OCI-LY7 (cell line): ENCODE measurements around the gene IQGAP2. TPM values are rescaled to one million over a fixed set of nuclear protein-coding genes. Genes with fewer than 3 reads are reported as not detected.

Experiments
- BruUV-seq: library from RNA; stranded (reverse); fragments of 400-500 nt; replicated peaks from 2 replicates; lab custom pipeline; 2021; lab: Mats Ljungman, UMichigan
- CTCF ChIA-PET: fragments of 300-600 bp; sonication (Branson Sonifier 250); formaldehyde crosslinking; loops from one replicate; lab custom pipeline; 2022; ENCODE audit warnings: antibody characterized with exemption; ENCODE audit not compliant: unreplicated experiment; lab: Charles Lee
- POLR2A ChIA-PET: fragments of 300-600 bp; sonication (Branson Sonifier 250); formaldehyde crosslinking; loops from one replicate; lab custom pipeline; 2022; ENCODE audit warnings: antibody characterized with exemption; lab: Charles Lee
- DNase-seq: peaks from one replicate; pipeline ENCODE4 v3.0.0-alpha.2; 2015; ENCODE audit warnings: low spot score
- H2AFZ ChIP-seq: fragments of 200-600 bp; sonication (generic), shearing (Covaris generic); 2 replicates; pipeline ENCODE4 v1.6.1; 2014; ENCODE audit warnings: mild to moderate bottlenecking, antibody characterized with exemption, low read length, moderate library complexity
- H3K27ac ChIP-seq: fragments of 200-600 bp; sonication (generic); 2 replicates; pipeline ENCODE4 v1.5.1; 2014; ENCODE audit warnings: mixed run types, low read depth, mild to moderate bottlenecking, moderate library complexity, low read length, inconsistent platforms; ENCODE audit not compliant: poor library complexity, severe bottlenecking
- H3K36me3 ChIP-seq: fragments of 200-600 bp; sonication (generic); 2 replicates; pipeline ENCODE4 v1.6.1; 2014; ENCODE audit warnings: mild to moderate bottlenecking, antibody characterized with exemption, low read length, moderate library complexity, mixed read lengths; ENCODE audit not compliant: insufficient read depth
- H3K4me1 ChIP-seq: fragments of 200-600 bp; sonication (generic); 2 replicates; pipeline ENCODE4 v1.5.1; 2014; ENCODE audit warnings: mild to moderate bottlenecking, low read length; ENCODE audit not compliant: insufficient read depth, poor library complexity, severe bottlenecking
- H3K4me2 ChIP-seq: fragments of 200-600 bp; sonication (generic); 2 replicates; pipeline ENCODE4 v1.6.1; 2014; ENCODE audit warnings: mild to moderate bottlenecking, low read length
- H3K4me3 ChIP-seq: fragments of 200-600 bp; sonication (generic); 2 replicates; pipeline ENCODE4 v1.5.1; 2014; ENCODE audit warnings: mild to moderate bottlenecking, low read depth, low read length; ENCODE audit not compliant: poor library complexity, severe bottlenecking
- H3K79me2 ChIP-seq: fragments of 200-600 bp; sonication (generic); 2 replicates; pipeline ENCODE4 v1.6.1; 2016; ENCODE audit warnings: low read depth, mild to moderate bottlenecking, low read length, moderate library complexity, mixed read lengths; ENCODE audit not compliant: insufficient read depth
- H3K9me2 ChIP-seq: fragments of 200-600 bp; sonication (generic); 2 replicates; pipeline ENCODE4 v1.6.1; 2016; ENCODE audit warnings: mild to moderate bottlenecking, low read length, mixed read lengths; ENCODE audit not compliant: insufficient read depth
- H3K9me3 ChIP-seq: fragments of 200-600 bp; sonication (generic); 2 replicates; pipeline ENCODE4 v1.6.1; 2014; ENCODE audit warnings: mild to moderate bottlenecking, mixed run types, low read length, mixed read lengths
- H4K20me1 ChIP-seq: fragments of 200-600 bp; sonication (generic); 2 replicates; pipeline ENCODE4 v1.6.1; 2014; ENCODE audit warnings: mild to moderate bottlenecking, antibody characterized with exemption, low read length, moderate library complexity, mixed read lengths; ENCODE audit not compliant: insufficient read depth
- EZH2phosphoT487 ChIP-seq: fragments of 200-600 bp; sonication (generic); IDR thresholded peaks from 2 replicates; pipeline ENCODE4 v1.6.1; 2018; ENCODE audit warnings: low read depth, borderline replicate concordance, mild to moderate bottlenecking, mixed run types, antibody characterized with exemption, low read length, moderate library complexity, mixed read lengths
- intact Hi-C: fragments of 100-400 bp; cut with micrococcal nuclease; formaldehyde crosslinking; loops from one replicate; pipeline ENCODE4 v1.10.0; 2022; ENCODE audit not compliant: unreplicated experiment
- total RNA-seq, 2 experiments: library from RNA; depleted of rRNA in 1 of 2; stranded (reverse); fragments of >200 nt in 1 of 2; shearing (Covaris generic) in 1 of 2; gene quantifications; 2 replicates each; pipeline ENCODE4 v1.2.3, GENCODE V29; 2014 to 2022
- TF ChIP-seq, protein P1 (sequence below): fragments of 200-600 bp; sonication (generic); conservative IDR thresholded peaks from 2 replicates; pipeline ENCODE4 v1.5.1; 2014; ENCODE audit warnings: mild to moderate bottlenecking, antibody characterized with exemption, low read length, moderate library complexity, mixed read lengths

The IQGAP2 gene
- total RNA-seq, 2 experiments from 2014 or later: 30.0 to 50.2 TPM

DNA sequence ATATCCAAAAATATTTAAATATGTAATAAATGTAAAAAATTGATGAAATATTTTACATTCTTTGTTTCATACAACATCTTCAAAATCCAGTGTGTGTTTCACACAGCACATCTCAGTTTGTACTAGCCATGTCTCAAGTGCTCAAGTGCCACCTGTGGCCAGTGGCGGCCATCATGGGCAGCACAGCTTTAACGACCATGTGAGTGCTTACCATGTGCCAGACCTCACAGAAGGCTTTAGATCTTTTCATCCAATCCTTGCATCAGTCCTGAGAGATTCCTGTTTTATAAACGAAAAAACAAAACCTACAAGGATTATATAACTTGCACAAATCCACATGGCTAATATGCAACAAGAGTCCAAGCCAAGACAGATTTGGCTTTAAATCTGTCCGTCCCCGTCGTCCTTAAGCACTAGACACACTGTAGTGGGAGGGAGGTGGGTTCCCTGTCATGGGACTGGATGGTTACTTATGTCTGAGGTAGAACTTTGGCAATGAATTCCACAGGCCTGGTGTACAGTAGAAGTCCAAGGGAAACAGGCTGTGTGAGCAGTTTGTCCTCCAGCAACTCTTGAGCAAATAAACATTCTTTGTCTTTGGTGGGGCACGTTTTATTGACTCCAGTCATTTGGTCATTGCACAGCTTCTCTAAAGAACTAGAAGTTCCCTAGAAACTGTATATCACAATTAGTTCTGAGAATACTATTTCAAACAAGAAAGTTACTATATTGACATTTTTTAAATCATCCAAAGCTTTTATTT, 287.8 kb downstream of the IQGAP2 start:
- Histone ChIP-seq H3K79me2 (no peaks in the 10 kb centered on the region), H2AFZ (no peak overlapping the region), H3K27ac (no peak overlapping the region), H3K4me2 (no peak overlapping the region), H4K20me1 (no peaks in the 10 kb centered on the region), H3K4me3 (no peak overlapping the region), H3K9me2 (no peaks in the 10 kb centered on the region), H3K9me3 (no peaks in the 10 kb centered on the region), H3K4me1 (no peaks in the 10 kb centered on the region), H3K36me3 (peaks cover 38% of the 10 kb centered on the region)
- ChIA-PET CTCF (no interaction called here), POLR2A (interaction anchor here (1.4 kb wide), 1 partner anchor 12 kb away, joined by 6 read pairs; no protein-coding TSS in a partner anchor)
- TF ChIP-seq EZH2phosphoT487: no peak
- TF ChIP-seq, protein P1, sequence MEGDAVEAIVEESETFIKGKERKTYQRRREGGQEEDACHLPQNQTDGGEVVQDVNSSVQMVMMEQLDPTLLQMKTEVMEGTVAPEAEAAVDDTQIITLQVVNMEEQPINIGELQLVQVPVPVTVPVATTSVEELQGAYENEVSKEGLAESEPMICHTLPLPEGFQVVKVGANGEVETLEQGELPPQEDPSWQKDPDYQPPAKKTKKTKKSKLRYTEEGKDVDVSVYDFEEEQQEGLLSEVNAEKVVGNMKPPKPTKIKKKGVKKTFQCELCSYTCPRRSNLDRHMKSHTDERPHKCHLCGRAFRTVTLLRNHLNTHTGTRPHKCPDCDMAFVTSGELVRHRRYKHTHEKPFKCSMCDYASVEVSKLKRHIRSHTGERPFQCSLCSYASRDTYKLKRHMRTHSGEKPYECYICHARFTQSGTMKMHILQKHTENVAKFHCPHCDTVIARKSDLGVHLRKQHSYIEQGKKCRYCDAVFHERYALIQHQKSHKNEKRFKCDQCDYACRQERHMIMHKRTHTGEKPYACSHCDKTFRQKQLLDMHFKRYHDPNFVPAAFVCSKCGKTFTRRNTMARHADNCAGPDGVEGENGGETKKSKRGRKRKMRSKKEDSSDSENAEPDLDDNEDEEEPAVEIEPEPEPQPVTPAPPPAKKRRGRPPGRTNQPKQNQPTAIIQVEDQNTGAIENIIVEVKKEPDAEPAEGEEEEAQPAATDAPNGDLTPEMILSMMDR: no peak
- no peak for DNase-seq
- intact Hi-C loops: no loop called here
- BruUV-seq: no TSS peak

DNA sequence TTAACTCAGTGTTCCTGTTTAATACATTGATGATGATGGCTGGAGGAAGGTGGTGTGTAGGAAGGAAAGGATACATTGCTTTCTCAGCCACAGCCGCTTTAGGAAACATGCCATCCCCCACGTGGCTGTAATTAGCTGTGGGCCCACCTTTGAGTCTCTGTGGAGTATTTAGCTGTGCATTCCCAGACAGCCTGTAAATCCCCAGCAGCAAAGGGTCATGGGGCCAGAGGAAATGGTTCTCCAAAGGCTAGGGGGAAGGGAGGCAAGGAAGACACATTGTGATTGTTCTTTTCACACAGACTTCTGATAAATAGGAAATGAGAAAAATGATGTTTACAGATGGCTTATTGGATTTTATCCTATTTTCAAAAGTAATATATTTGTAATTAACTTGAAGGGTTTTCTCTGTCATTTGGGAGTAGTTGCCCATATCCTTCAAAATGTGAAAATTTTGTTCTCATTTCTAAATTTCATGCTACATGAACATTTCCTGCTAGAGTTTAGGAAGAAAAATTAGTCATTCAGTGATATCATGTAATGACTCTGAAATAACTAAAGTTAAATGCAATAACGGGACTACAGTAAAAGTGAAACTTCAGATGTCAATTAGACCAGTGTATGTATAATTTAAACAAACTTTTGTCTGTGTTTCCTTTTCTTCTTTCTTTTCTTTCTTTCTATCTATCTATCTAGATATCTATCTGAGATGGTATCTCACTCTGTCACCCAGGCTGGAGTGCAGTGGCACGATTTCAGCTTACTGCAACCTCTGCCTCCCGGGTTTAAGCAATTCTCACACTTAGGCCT, 288.6 kb downstream of the IQGAP2 start:
- Histone ChIP-seq H3K4me2 (no peak overlapping the region), H3K27ac (no peak overlapping the region), H2AFZ (no peak overlapping the region), H3K4me1 (no peaks in the 10 kb centered on the region), H4K20me1 (no peaks in the 10 kb centered on the region), H3K36me3 (peaks cover 39% of the 10 kb centered on the region), H3K4me3 (no peak overlapping the region), H3K9me3 (no peaks in the 10 kb centered on the region), H3K9me2 (no peaks in the 10 kb centered on the region), H3K79me2 (no peaks in the 10 kb centered on the region)
- DNase-seq: no peak
- CTCF ChIA-PET: no interaction called here
- TF ChIP-seq EZH2phosphoT487: no peak
- TF ChIP-seq, protein P1: no peak
- POLR2A ChIA-PET: no interaction called here
- intact Hi-C loops: no loop called here
- BruUV-seq: no TSS peak

DNA sequence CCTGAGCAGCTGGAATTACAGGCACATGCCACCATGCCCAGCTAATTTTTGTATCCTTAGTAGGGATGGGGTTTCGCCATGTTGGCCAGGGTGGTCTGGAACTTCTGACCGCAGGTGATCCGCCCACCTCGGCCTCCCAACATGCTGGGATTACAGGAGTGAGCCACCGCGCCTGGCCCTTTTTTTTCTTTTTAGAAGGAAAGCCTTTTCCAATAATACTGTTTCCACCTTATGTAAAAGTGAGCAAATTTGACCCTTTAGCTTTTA, 289.1 kb downstream of the IQGAP2 start:
- DNase-seq: no peak
- no peak overlapping the region for H2AFZ ChIP-seq
- H3K4me1 ChIP-seq: no peaks in the 10 kb centered on the region
- intact Hi-C loops: no loop called here
- H3K9me2 ChIP-seq: no peaks in the 10 kb centered on the region
- no peak for TF ChIP-seq EZH2phosphoT487
- TF ChIP-seq, protein P1: no peak
- no TSS peak for BruUV-seq
- no peaks in the 10 kb centered on the region for H3K79me2 ChIP-seq
- H3K27ac ChIP-seq: no peak overlapping the region
- POLR2A ChIA-PET: no interaction called here
- H4K20me1 ChIP-seq: no peaks in the 10 kb centered on the region
- no peak overlapping the region for H3K4me2 ChIP-seq
- no peaks in the 10 kb centered on the region for H3K9me3 ChIP-seq
- H3K4me3 ChIP-seq: no peak overlapping the region
- H3K36me3 ChIP-seq: peaks cover 38% of the 10 kb centered on the region
- CTCF ChIA-PET: no interaction called here
